Spleen (tissue), 7 donors: ENCODE results near the gene BSND.

ENCODE experiments used
- CTCF ChIP-seq, 11 experiments: fragments of 200-600 bp in 7 of 11; fragments of 450-650 bp in 4 of 11; sonication (generic) in 4 of 11; IDR thresholded peaks in 8 of 11; conservative IDR thresholded peaks in 3 of 11; 1 replicate in 7 of 11; 2 replicates in 4 of 11; pipeline versions ENCODE4 v1.4.0 to v1.8.0; 2016 to 2021; ENCODE audit warnings: antibody characterized with exemption in 11 of 11, inconsistent platforms in 4 of 11, mild to moderate bottlenecking in 1 of 11
- POLR2A ChIP-seq, 3 donors: fragments of 450-650 bp; IDR thresholded peaks; one replicate each; pipeline ENCODE4 v1.5.1; 2017; ENCODE audit warnings: antibody characterized with exemption in 3 of 3, mild to moderate bottlenecking in 1 of 3
- donor health status: DM: no; HTN: no; CAD: no; lungs with moderate emphysema.
- donor health status: DM: no; HTN: no; CAD: no.
- donor health status: DM: no; HTN: no; CAD: no.

- TF ChIP-seq CTCF (IDR thresholded peaks at IDR 0.05 in 8 of 11, conservative IDR thresholded peaks at IDR 0.05 in 3 of 11): no peak
- TF ChIP-seq POLR2A (IDR thresholded peaks at IDR 0.05): no peak
Measured at GRCh38 chr1:55010887-55011217, 12.1 kb downstream of the BSND start.
